HEK293 (cell line): ENCODE results near the gene ITGA8.

Experiments used
- CTCF ChIA-PET: fragments of 350-600 bp; formaldehyde crosslinking; extraction: SDS; loops from one replicate; lab custom pipeline; 2021; ENCODE audit warnings: antibody characterized with exemption; lab: Yijun Ruan, JAX
- POLR2A ChIA-PET: fragments of 300-600 bp; formaldehyde crosslinking; extraction: SDS; loops from one replicate; lab custom pipeline; 2020; ENCODE audit warnings: antibody characterized with exemption, inconsistent platforms; lab: Yijun Ruan, JAX
- H3K27ac ChIP-seq: fragments of 200-500 bp; sonication (Bioruptor generic); 2 replicates; pipeline ENCODE4 v1.5.1; 2014; ENCODE audit warnings: low read depth, low read length, control low read depth, inconsistent platforms; ENCODE audit errors: extremely low read depth
- H3K36me3 ChIP-seq, 2 experiments: fragments of 200-500 bp in 1 of 2; sonication (Bioruptor generic) in 1 of 2; 1 replicate in 1 of 2; 2 replicates in 1 of 2; pipeline ENCODE4 v1.5.1; 2014 to 2017; ENCODE audit warnings: inconsistent platforms in 2 of 2, low read length in 2 of 2; ENCODE audit not compliant: control insufficient read depth in 2 of 2, insufficient read depth in 1 of 2
- H3K4me1 ChIP-seq: fragments of 200-500 bp; sonication (Bioruptor generic); 2 replicates; pipeline ENCODE4 v1.5.1; 2014; ENCODE audit warnings: mild to moderate bottlenecking, low read length, inconsistent platforms; ENCODE audit not compliant: control insufficient read depth, insufficient read depth
- H3K4me3 ChIP-seq: 2 replicates; pipeline ENCODE4 v1.5.1; 2011; ENCODE audit warnings: low read depth, mild to moderate bottlenecking, control low read depth, low read length, moderate library complexity
- H3K9me3 ChIP-seq: fragments of 200-500 bp; sonication (Bioruptor generic); 2 replicates; pipeline ENCODE4 v1.5.1; 2014; ENCODE audit warnings: low read depth, low read length, inconsistent platforms; ENCODE audit not compliant: control insufficient read depth, insufficient read depth
- BCL11A ChIP-seq: fragments of 450-650 bp; formaldehyde crosslinking; IDR thresholded peaks from 2 replicates; pipeline ENCODE4 v1.5.1; 2016; ENCODE audit warnings: low read depth, missing biosample characterization, missing genetic modification characterization
- IKZF3 ChIP-seq: fragments of 450-650 bp; IDR thresholded peaks from 2 replicates; pipeline ENCODE4 v1.5.0; 2018; ENCODE audit warnings: missing biosample characterization, mild to moderate bottlenecking, missing genetic modification characterization, moderate library complexity
- SCRT1 ChIP-seq: fragments of 450-650 bp; formaldehyde crosslinking; IDR thresholded peaks from 2 replicates; pipeline ENCODE4 v1.5.1; 2016; ENCODE audit warnings: missing biosample characterization, missing genetic modification characterization, borderline replicate concordance
- ZBTB17 ChIP-seq: fragments of 450-650 bp; formaldehyde crosslinking; IDR thresholded peaks from 2 replicates; pipeline ENCODE4 v1.5.1; 2016; ENCODE audit warnings: missing biosample characterization, missing genetic modification characterization
- ZBTB7A ChIP-seq: fragments of 450-650 bp; formaldehyde crosslinking; IDR thresholded peaks from 2 replicates; pipeline ENCODE4 v1.5.1; 2016; ENCODE audit warnings: low read depth, missing biosample characterization, missing genetic modification characterization
- ZNF114 ChIP-seq: fragments of 450-650 bp; formaldehyde crosslinking; IDR thresholded peaks from 2 replicates; pipeline ENCODE4 v1.5.0; 2017; ENCODE audit warnings: missing biosample characterization, missing genetic modification characterization
- ZNF132 ChIP-seq: fragments of 450-650 bp; formaldehyde crosslinking; IDR thresholded peaks from 2 replicates; pipeline ENCODE4 v1.5.1; 2017; ENCODE audit warnings: missing biosample characterization, missing genetic modification characterization, borderline replicate concordance
- ZNF155 ChIP-seq: fragments of 450-650 bp; formaldehyde crosslinking; IDR thresholded peaks from 2 replicates; pipeline ENCODE4 v1.5.1; 2016; ENCODE audit warnings: missing biosample characterization, missing genetic modification characterization
- ZNF2 ChIP-seq: fragments of 450-650 bp; formaldehyde crosslinking; IDR thresholded peaks from 2 replicates; pipeline ENCODE4 v1.5.1; 2016; ENCODE audit warnings: missing biosample characterization, missing genetic modification characterization
- ZNF202 ChIP-seq: fragments of 450-650 bp; formaldehyde crosslinking; IDR thresholded peaks from 2 replicates; pipeline ENCODE4 v1.5.1; 2016; ENCODE audit warnings: missing biosample characterization, missing genetic modification characterization, borderline replicate concordance
- ZNF223 ChIP-seq: fragments of 450-650 bp; formaldehyde crosslinking; IDR thresholded peaks from 2 replicates; pipeline ENCODE4 v1.5.1; 2016; ENCODE audit warnings: missing biosample characterization, missing genetic modification characterization
- ZNF23 ChIP-seq: fragments of 450-650 bp; formaldehyde crosslinking; IDR thresholded peaks from 2 replicates; pipeline ENCODE4 v1.5.1; 2016; ENCODE audit warnings: missing biosample characterization, missing genetic modification characterization, borderline replicate concordance
- ZNF558 ChIP-seq: fragments of 450-650 bp; formaldehyde crosslinking; IDR thresholded peaks from 2 replicates; pipeline ENCODE4 v1.5.1; 2016; ENCODE audit warnings: missing biosample characterization, missing genetic modification characterization
- ZNF621 ChIP-seq: fragments of 450-650 bp; formaldehyde crosslinking; IDR thresholded peaks from 2 replicates; pipeline ENCODE4 v1.5.1; 2017; ENCODE audit warnings: missing biosample characterization, missing genetic modification characterization
- ZNF624 ChIP-seq: fragments of 450-650 bp; formaldehyde crosslinking; IDR thresholded peaks from 2 replicates; pipeline ENCODE4 v1.5.1; 2017; ENCODE audit warnings: missing biosample characterization, missing genetic modification characterization
- ZNF660 ChIP-seq: fragments of 450-650 bp; IDR thresholded peaks from 2 replicates; pipeline ENCODE4 v1.5.1; 2018; ENCODE audit warnings: missing biosample characterization, mild to moderate bottlenecking, missing genetic modification characterization
- ZNF664 ChIP-seq: fragments of 450-650 bp; formaldehyde crosslinking; IDR thresholded peaks from 2 replicates; pipeline ENCODE4 v1.5.1; 2016; ENCODE audit warnings: missing biosample characterization, missing genetic modification characterization
- ZNF707 ChIP-seq: fragments of 450-650 bp; formaldehyde crosslinking; IDR thresholded peaks from 2 replicates; pipeline ENCODE4 v1.5.1; 2016; ENCODE audit warnings: missing biosample characterization, missing genetic modification characterization
- ZNF777 ChIP-seq: fragments of 450-650 bp; formaldehyde crosslinking; IDR thresholded peaks from 2 replicates; pipeline ENCODE4 v1.5.1; 2017; ENCODE audit warnings: missing biosample characterization, missing genetic modification characterization, borderline replicate concordance
- ZNF837 ChIP-seq: fragments of 450-650 bp; formaldehyde crosslinking; IDR thresholded peaks from 2 replicates; pipeline ENCODE4 v1.5.1; 2016; ENCODE audit warnings: missing biosample characterization, missing genetic modification characterization
- ZSCAN23 ChIP-seq: fragments of 450-650 bp; formaldehyde crosslinking; IDR thresholded peaks from 2 replicates; pipeline ENCODE4 v1.5.1; 2016; ENCODE audit warnings: missing biosample characterization, missing genetic modification characterization
- TF ChIP-seq, protein P1 (sequence below): fragments of 450-650 bp; formaldehyde crosslinking; IDR thresholded peaks from 2 replicates; pipeline ENCODE4 v1.5.1; 2016; ENCODE audit warnings: missing biosample characterization, missing genetic modification characterization
- TF ChIP-seq, protein P2 (sequence below): fragments of 450-650 bp; formaldehyde crosslinking; IDR thresholded peaks from 2 replicates; pipeline ENCODE4 v1.5.1; 2016; ENCODE audit warnings: missing biosample characterization, missing genetic modification characterization
- TF ChIP-seq, protein P3 (sequence below): fragments of 450-650 bp; formaldehyde crosslinking; IDR thresholded peaks from 2 replicates; pipeline ENCODE4 v1.5.1; 2016; ENCODE audit warnings: missing biosample characterization, missing genetic modification characterization
- TF ChIP-seq, protein P4 (sequence below): fragments of 450-650 bp; formaldehyde crosslinking; IDR thresholded peaks from 2 replicates; pipeline ENCODE4 v1.5.1; 2016; ENCODE audit warnings: missing biosample characterization, missing genetic modification characterization
- TF ChIP-seq, protein P5 (sequence below): fragments of 450-650 bp; formaldehyde crosslinking; IDR thresholded peaks from 2 replicates; pipeline ENCODE4 v1.5.1; 2016; ENCODE audit warnings: missing biosample characterization, missing genetic modification characterization
- TF ChIP-seq, protein P6 (sequence below): fragments of 450-650 bp; formaldehyde crosslinking; IDR thresholded peaks from 2 replicates; pipeline ENCODE4 v1.5.1; 2016; ENCODE audit warnings: missing biosample characterization, missing genetic modification characterization, low read depth

The ITGA8 gene

DNA sequence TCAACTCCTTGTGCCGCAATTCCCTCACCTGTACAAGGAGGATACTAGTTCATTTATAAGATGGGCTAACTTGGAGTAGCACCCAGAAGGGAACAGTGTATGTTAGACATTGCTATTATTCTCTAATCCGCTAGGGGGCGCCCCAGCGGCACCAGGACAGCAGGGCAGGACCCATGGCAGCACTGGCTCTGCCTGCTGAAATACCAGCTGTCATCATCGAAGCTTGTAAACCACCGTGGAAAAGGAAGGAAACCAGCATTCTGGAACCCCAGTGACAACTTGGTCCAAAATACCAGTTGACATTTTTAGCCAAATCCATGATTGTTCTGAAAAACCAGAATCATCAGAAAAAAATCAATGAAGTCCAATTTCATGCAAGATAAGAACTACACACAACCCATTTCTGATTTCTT, 134.4 kb downstream of the ITGA8 start:
- Histone ChIP-seq H3K27ac (no peak overlapping the region), H3K4me3 (no peak overlapping the region), H3K9me3 (no peaks in the 10 kb centered on the region), H3K4me1 (no peaks in the 10 kb centered on the region), H3K36me3 (no peaks in the 10 kb centered on the region)
- ChIA-PET POLR2A (interaction anchor here (1.1 kb wide), 1 partner anchor 10 kb away, joined by 4 read pairs; no protein-coding TSS in a partner anchor), CTCF (interaction anchor here (0.5 to 2.9 kb wide), 53 partner anchors 9 to 839 kb away, joined by 3 to 34 read pairs (median 4); partner anchors contain the start of gene ITGA8)
- no peak for TF ChIP-seq SCRT1
- no peak for TF ChIP-seq ZNF777 (tag by site-specific recombination)
- peak; percentile 59; the same call in 1 of the 2 replicates for TF ChIP-seq ZNF664 (tag by site-specific recombination)
- TF ChIP-seq, protein P1, sequence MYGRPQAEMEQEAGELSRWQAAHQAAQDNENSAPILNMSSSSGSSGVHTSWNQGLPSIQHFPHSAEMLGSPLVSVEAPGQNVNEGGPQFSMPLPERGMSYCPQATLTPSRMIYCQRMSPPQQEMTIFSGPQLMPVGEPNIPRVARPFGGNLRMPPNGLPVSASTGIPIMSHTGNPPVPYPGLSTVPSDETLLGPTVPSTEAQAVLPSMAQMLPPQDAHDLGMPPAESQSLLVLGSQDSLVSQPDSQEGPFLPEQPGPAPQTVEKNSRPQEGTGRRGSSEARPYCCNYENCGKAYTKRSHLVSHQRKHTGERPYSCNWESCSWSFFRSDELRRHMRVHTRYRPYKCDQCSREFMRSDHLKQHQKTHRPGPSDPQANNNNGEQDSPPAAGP, result no peak
- peak; percentile 22; the same call in 1 of the 2 replicates for TF ChIP-seq ZNF558 (tag by site-specific recombination)
- TF ChIP-seq, protein P2, sequence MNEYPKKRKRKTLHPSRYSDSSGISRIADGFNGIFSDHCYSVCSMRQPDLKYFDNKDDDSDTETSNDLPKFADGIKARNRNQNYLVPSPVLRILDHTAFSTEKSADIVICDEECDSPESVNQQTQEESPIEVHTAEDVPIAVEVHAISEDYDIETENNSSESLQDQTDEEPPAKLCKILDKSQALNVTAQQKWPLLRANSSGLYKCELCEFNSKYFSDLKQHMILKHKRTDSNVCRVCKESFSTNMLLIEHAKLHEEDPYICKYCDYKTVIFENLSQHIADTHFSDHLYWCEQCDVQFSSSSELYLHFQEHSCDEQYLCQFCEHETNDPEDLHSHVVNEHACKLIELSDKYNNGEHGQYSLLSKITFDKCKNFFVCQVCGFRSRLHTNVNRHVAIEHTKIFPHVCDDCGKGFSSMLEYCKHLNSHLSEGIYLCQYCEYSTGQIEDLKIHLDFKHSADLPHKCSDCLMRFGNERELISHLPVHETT (tag by site-specific recombination), result no peak
- TF ChIP-seq BCL11A (tag by site-specific recombination), result no peak
- TF ChIP-seq ZNF223 (tag by site-specific recombination), result no peak
- TF ChIP-seq ZNF155 (tag by site-specific recombination), result no peak
- 0 out of 2 replicates have a peak, but pooled peaks have one; percentile 43 for TF ChIP-seq ZNF2 (tag by site-specific recombination)
- no peak for TF ChIP-seq ZSCAN23
- no peak for TF ChIP-seq ZNF23
- TF ChIP-seq, protein P3, sequence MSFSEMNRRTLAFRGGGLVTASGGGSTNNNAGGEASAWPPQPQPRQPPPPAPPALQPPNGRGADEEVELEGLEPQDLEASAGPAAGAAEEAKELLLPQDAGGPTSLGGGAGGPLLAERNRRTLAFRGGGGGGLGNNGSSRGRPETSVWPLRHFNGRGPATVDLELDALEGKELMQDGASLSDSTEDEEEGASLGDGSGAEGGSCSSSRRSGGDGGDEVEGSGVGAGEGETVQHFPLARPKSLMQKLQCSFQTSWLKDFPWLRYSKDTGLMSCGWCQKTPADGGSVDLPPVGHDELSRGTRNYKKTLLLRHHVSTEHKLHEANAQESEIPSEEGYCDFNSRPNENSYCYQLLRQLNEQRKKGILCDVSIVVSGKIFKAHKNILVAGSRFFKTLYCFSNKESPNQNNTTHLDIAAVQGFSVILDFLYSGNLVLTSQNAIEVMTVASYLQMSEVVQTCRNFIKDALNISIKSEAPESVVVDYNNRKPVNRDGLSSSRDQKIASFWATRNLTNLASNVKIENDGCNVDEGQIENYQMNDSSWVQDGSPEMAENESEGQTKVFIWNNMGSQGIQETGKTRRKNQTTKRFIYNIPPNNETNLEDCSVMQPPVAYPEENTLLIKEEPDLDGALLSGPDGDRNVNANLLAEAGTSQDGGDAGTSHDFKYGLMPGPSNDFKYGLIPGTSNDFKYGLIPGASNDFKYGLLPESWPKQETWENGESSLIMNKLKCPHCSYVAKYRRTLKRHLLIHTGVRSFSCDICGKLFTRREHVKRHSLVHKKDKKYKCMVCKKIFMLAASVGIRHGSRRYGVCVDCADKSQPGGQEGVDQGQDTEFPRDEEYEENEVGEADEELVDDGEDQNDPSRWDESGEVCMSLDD (tag by site-specific recombination), result no peak
- peak; percentile 74 for TF ChIP-seq ZNF660 (tag by site-specific recombination)
- TF ChIP-seq ZBTB17, result 0 out of 2 replicates have a peak, but pooled peaks have one; percentile 23
- TF ChIP-seq IKZF3, result peak; percentile 42; the same call in 1 of the 2 replicates
- TF ChIP-seq ZNF624 (tag by site-specific recombination), result no peak
- TF ChIP-seq, protein P4, sequence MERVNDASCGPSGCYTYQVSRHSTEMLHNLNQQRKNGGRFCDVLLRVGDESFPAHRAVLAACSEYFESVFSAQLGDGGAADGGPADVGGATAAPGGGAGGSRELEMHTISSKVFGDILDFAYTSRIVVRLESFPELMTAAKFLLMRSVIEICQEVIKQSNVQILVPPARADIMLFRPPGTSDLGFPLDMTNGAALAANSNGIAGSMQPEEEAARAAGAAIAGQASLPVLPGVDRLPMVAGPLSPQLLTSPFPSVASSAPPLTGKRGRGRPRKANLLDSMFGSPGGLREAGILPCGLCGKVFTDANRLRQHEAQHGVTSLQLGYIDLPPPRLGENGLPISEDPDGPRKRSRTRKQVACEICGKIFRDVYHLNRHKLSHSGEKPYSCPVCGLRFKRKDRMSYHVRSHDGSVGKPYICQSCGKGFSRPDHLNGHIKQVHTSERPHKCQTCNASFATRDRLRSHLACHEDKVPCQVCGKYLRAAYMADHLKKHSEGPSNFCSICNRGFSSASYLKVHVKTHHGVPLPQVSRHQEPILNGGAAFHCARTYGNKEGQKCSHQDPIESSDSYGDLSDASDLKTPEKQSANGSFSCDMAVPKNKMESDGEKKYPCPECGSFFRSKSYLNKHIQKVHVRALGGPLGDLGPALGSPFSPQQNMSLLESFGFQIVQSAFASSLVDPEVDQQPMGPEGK (tag by site-specific recombination), result no peak
- TF ChIP-seq ZBTB7A (tag by site-specific recombination), result no peak
- no peak for TF ChIP-seq ZNF837 (tag by site-specific recombination)
- TF ChIP-seq ZNF707 (tag by site-specific recombination), result no peak
- TF ChIP-seq, protein P5, sequence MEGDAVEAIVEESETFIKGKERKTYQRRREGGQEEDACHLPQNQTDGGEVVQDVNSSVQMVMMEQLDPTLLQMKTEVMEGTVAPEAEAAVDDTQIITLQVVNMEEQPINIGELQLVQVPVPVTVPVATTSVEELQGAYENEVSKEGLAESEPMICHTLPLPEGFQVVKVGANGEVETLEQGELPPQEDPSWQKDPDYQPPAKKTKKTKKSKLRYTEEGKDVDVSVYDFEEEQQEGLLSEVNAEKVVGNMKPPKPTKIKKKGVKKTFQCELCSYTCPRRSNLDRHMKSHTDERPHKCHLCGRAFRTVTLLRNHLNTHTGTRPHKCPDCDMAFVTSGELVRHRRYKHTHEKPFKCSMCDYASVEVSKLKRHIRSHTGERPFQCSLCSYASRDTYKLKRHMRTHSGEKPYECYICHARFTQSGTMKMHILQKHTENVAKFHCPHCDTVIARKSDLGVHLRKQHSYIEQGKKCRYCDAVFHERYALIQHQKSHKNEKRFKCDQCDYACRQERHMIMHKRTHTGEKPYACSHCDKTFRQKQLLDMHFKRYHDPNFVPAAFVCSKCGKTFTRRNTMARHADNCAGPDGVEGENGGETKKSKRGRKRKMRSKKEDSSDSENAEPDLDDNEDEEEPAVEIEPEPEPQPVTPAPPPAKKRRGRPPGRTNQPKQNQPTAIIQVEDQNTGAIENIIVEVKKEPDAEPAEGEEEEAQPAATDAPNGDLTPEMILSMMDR (tag by site-specific recombination), result peak; percentile 64
- TF ChIP-seq, protein P6, sequence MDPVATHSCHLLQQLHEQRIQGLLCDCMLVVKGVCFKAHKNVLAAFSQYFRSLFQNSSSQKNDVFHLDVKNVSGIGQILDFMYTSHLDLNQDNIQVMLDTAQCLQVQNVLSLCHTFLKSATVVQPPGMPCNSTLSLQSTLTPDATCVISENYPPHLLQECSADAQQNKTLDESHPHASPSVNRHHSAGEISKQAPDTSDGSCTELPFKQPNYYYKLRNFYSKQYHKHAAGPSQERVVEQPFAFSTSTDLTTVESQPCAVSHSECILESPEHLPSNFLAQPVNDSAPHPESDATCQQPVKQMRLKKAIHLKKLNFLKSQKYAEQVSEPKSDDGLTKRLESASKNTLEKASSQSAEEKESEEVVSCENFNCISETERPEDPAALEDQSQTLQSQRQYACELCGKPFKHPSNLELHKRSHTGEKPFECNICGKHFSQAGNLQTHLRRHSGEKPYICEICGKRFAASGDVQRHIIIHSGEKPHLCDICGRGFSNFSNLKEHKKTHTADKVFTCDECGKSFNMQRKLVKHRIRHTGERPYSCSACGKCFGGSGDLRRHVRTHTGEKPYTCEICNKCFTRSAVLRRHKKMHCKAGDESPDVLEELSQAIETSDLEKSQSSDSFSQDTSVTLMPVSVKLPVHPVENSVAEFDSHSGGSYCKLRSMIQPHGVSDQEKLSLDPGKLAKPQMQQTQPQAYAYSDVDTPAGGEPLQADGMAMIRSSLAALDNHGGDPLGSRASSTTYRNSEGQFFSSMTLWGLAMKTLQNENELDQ (tag by site-specific recombination), result no peak
- TF ChIP-seq ZNF202 (tag by site-specific recombination), result no peak
- TF ChIP-seq ZNF132 (tag by site-specific recombination), result no peak
- no peak for TF ChIP-seq ZNF621 (tag by site-specific recombination)
- no peak for TF ChIP-seq ZNF114 (tag by site-specific recombination)
